G401.6 (cell line): ENCODE measurements around the gene NKIRAS2.

Experiments
- FAIRE-seq: peaks from 2 replicates; lab custom pipeline; 2012; peaks lifted over from hg19 to GRCh38; lab: Jason Lieb, UNC

Gene NKIRAS2

DNA sequence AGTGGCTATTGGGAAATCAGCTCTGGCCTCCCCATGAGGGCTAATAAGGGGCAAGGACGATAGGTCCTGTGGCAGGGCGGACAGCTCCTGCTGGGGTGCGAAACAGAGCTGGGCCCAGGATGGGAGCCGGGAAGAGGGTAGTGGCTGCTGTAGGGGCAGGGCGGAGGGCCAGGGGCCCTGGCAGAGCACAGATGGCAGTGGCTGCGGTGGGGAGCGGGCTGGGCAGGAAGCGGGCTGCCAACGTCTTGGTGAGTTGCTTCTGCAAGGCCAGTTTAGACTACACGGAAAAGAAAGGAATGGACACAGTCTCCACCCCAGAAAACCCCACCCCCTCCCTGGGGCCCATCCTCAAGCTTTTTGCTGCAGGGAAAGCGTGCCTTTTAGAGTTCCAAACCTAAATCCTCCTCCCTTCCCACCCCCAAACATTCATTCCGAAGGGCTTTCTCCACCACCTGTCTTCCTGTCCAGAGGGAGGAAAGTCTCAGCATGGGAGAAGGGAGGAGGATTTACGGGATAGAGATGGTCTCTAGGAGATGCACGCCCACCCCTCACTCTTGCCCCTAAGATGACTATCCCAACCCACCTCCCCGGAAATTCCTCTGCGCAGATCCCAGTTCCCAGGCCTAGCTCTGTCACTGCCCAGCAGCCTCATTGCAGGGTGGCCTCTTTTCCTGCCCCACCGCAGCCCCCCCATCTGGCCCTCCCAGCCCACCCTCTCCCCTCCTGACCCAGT lies 7.1 kb downstream of the NKIRAS2 start:
- no peak for FAIRE-seq

DNA sequence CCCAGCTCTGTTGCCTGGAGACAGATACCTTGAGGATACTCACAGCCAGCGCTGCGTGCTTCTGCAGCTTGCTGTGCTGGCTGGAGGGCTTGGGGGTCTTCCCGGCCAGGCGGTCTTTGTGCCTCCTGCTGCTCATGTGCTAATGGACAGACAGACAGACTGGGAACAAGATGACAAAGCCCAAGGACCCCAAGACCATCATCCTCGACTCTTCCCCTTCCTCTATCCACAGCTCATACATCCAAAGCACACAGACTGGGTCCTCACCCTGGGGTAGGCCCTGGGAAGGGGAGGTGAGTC lies 7.7 kb downstream of the NKIRAS2 start:
- no peak for FAIRE-seq

GRCh38 chr17:42027961-42028790 lies 8.3 kb downstream of the NKIRAS2 start:
- peak; percentile 70 for FAIRE-seq

DNA sequence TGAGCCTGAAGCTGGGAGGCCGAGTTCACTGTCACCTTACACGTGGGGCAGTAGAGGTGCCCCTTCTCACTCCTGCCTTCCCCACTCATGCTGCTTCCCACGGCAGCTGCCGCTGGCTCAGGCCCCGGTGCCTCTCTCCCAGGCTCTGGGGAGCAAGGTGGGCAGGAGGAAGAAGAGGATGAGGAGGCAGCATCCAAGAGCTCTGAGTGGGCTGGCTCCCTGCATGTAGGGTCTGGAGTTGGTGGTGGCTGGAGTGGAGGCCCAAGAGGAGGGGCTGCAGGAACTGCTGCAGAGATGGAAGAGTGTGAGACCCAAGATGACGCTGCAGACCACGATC lies 8.9 kb downstream of the NKIRAS2 start:
- FAIRE-seq: no peak

DNA sequence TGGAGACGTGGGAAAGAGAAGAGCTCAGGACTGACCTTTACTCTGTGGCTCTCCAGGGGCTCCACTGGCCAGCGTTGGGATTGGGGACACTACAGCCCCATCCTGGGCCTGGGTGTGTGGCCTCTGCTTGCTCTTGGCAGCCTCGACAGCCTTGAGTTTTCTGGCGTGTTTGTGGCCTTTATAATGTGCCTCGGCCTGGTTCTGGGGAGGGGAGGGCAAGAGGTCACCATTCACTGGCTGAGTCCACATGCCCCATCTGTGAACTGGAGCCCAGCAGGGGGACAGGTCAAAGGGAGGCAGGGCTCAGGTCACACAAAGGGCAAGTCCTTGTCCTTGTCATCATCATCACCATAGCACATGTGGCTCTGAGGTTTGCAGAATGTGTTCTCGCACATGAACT lies 11.7 kb downstream of the NKIRAS2 start:
- FAIRE-seq: no peak

- no peak for FAIRE-seq
Measured at GRCh38 chr17:42034059-42034458, 14.2 kb downstream of the NKIRAS2 start.

GRCh38 chr17:42038221-42038973 lies 18.5 kb downstream of the NKIRAS2 start:
- no peak for FAIRE-seq

- no peak for FAIRE-seq
Measured at GRCh38 chr17:42039794-42040763, 20.2 kb downstream of the NKIRAS2 start.

DNA sequence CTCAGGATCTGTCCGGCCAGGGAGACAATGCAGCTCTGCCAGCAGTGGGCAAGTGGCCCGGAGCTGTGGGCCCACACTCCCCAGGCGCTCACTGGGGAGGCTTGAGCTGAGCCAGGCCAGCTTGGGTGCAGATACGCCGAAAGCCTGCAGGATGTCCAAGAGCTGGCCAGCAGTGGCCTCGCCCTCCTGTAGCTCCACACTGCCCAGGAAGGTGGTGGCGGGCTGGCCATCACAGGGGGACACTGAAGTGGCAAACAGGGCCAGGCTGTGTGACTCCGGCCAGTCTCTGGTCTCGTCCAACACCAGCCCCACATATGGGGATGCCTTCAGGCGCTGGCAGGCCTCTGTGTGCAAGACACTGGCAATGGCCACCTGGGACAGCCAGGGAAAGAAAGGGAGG lies 20.9 kb downstream of the NKIRAS2 start:
- no peak for FAIRE-seq

DNA sequence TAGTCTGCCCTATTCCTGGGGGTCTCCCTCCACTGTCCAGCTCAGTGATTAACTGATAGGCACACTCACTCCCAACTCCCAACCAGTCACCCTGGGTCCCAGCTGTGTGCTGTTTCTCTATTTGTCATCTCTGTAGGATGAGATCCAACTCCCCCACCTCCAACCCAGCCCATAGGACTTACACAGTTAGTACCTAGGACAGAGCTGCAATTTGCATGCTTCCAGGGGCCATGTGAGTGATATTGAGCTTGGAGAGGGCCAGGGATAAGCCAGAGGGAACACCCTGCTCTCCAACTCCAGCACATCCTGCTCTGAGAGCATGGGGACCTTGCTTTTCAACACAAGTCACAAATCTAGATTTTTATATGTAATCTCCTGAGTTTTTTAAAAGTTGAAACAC lies 21.7 kb downstream of the NKIRAS2 start:
- no peak for FAIRE-seq

- no peak for FAIRE-seq
Measured at GRCh38 chr17:42042598-42043319, 22.9 kb downstream of the NKIRAS2 start.

- FAIRE-seq: no peak
Measured at GRCh38 chr17:42045719-42046118, 25.8 kb downstream of the NKIRAS2 start.

DNA sequence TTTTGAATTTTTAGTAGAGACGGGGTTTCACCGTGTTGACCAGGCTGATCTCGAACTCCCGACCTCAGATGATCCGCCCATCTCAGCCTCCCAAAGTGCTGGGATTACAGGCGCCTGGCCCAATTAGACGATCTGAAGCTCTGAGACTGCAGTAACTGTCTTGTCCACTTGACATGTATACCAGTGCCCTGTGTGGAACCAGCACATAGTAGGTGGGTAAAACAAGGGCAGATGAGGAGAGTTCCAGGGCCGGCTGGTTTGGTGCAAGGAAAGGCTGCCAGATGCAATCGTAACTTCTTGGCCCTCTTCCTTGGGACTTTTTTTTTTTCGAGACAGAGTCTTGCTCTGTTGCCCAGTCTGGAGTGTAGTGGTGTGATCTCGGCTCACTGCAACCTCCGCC lies 27.5 kb downstream of the NKIRAS2 start:
- no peak for FAIRE-seq

DNA sequence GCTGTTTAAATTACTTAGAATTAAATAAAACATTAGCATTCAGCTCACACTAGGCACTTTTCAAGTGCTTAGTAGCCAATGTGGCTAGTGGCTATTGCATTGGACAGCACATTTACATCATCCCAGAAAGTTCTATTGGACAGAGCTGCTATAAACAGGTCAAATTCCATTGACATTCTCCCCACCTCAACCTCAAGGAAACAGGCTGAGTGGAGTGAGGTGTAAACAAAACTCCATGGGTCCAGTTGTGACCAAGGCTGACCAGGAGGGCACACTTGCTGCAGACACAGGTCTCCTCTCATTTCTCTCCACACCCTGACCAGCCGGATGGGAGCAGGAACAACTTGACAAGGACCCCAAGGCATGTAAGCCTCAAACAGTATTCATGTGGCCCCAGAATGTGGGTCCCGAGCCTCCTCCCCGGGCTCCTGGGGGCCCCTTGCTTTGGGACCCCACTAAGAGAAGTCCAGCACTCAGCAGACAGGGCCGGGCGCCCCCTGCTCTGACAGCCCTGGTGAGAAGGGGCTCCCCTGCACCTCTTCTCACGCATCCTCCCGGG lies 30.0 kb downstream of the NKIRAS2 start:
- no peak for FAIRE-seq

GRCh38 chr17:42050393-42051012 lies 30.6 kb downstream of the NKIRAS2 start, which contains the start of gene C17orf113:
TSS of gene C17orf113 (minus strand) at chr17:42050601. CDS start at chr17:42043376, 7,225 bp downstream.
- no peak for FAIRE-seq

DNA sequence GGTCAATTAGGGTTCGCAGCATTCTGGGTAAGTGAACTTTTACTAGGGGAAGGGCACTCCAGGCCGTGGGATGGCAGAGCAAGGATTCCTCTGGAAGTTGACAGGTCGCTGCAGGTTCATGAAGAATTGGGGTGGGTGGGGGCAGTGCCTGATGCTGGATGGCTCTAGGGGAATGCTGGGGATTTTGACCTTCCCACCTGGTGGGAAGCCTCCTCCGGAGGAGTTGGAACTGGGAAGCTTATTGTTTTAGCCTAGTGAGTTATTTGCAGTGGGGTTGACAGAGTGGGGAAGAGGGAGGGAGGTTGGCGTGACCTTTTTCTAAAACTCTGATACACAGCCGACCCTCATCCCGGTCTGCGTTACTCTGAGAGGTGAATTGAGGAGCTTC lies 31.1 kb downstream of the NKIRAS2 start:
- FAIRE-seq: no peak

GRCh38 chr17:42051645-42052044 lies 31.8 kb downstream of the NKIRAS2 start:
- FAIRE-seq: no peak

DNA sequence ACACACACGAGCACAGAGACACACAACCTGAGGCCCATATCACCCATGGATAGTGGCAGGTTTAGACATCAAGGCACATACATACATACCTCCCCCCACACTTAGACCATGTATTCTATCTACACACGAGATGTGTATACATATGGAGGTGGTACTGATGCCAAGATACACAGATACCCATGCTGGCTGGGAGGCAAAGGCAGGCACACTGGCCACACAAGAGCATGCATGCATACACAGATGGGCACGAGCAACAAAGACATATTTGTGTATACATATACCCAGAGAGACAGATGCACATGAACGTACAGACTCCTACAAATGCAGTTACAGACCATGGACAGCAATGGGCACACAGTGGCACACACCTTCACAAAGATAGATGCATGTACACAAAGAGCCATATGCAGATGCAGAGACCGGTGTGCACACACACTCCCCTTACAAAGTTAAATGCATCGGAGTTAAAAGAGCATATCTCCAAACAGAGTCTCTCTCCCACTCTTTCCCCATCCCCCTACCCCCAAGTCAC lies 32.5 kb downstream of the NKIRAS2 start:
- FAIRE-seq: no peak

- no peak for FAIRE-seq
Measured at GRCh38 chr17:42053731-42054500, 34.0 kb downstream of the NKIRAS2 start.
